A549 (cell line): ENCODE results near the gene CKLF. TPM values are rescaled to one million over a fixed set of nuclear protein-coding genes. Genes with fewer than 3 reads are reported as not detected.
A peak's percentile ranks its signal among the peaks of the same experiment; 100 is the strongest.

Source experiments
- ATAC-seq, 2 experiments: fragments of 200-7000 bp in 1 of 2; fragments of >200 bp in 1 of 2; cut with Nextera tagmentation in 1 of 2; cut with Tn5 transposase in 1 of 2; 3 replicates each; pipeline versions ENCODE4 v1.8.0 to v1.9.1; 2018 to 2020; ENCODE audit warnings: mild to moderate bottlenecking in 1 of 2, moderate library complexity in 1 of 2
- CTCF ChIA-PET: fragments of 300-600 bp; sonication (Branson Sonifier 250); formaldehyde crosslinking; extraction: SDS; loops from one replicate; lab custom pipeline; 2021; ENCODE audit warnings: antibody characterized with exemption, inconsistent platforms; lab: Yijun Ruan, JAX
- POLR2A ChIA-PET: fragments of 350-600 bp; formaldehyde crosslinking; extraction: SDS; loops from one replicate; lab custom pipeline; 2021; ENCODE audit warnings: antibody characterized with exemption, inconsistent platforms; lab: Yijun Ruan, JAX
- DNase-seq, 2 experiments: peaks; one replicate each; pipeline versions ENCODE4 v3.0.0 to v3.0.0-alpha.2; 2011 to 2016; ENCODE audit warnings: low read depth in 1 of 2, low spot score in 1 of 2
- FAIRE-seq: peaks from 2 replicates; lab custom pipeline; 2011; peaks lifted over from hg19 to GRCh38; lab: Jason Lieb, UNC
- H3K27ac ChIP-seq, 2 experiments: fragments of >200 bp; sonication (Bioruptor Twin); formaldehyde crosslinking; 3 replicates each; pipeline ENCODE4 v1.5.1; 2016 to 2017
- H3K4me1 ChIP-seq: fragments of >200 bp; sonication (Bioruptor Twin); formaldehyde crosslinking; 3 replicates; pipeline ENCODE4 v1.6.1; 2016
- H3K4me2 ChIP-seq: fragments of >200 bp; sonication (Bioruptor Twin); formaldehyde crosslinking; 3 replicates; pipeline ENCODE4 v1.6.1; 2016
- H3K4me3 ChIP-seq: fragments of >200 bp; sonication (Bioruptor Twin); formaldehyde crosslinking; 3 replicates; pipeline ENCODE4 v1.5.1; 2016
- H3K9me3 ChIP-seq: fragments of >200 bp; sonication (Bioruptor Twin); formaldehyde crosslinking; 3 replicates; pipeline ENCODE4 v1.6.1; 2016
- CTCF ChIP-seq: fragments of >200 bp; sonication (Bioruptor Twin); formaldehyde crosslinking; IDR thresholded peaks from 3 replicates; pipeline ENCODE4 v1.5.1; 2016
- E2F6 ChIP-seq: IDR thresholded peaks from 2 replicates; pipeline ENCODE4 v1.6.1; 2012; ENCODE audit warnings: low read depth, borderline replicate concordance
- EHMT2 ChIP-seq: fragments of 200-600 bp; sonication (generic); IDR thresholded peaks from 2 replicates; pipeline ENCODE4 v1.6.1; 2016; ENCODE audit warnings: antibody characterized with exemption, low read depth, mild to moderate bottlenecking, moderate library complexity
- FOSB ChIP-seq: fragments of 250-450 bp; sonication (Bioruptor Pico); IDR thresholded peaks from 2 replicates; pipeline ENCODE4 v1.5.0; 2020; ENCODE audit warnings: mild to moderate bottlenecking, moderate library complexity
- FOXS1 ChIP-seq: fragments of 250-450 bp; sonication (Bioruptor Pico); IDR thresholded peaks from 2 replicates; pipeline ENCODE4 v1.5.0; 2020; ENCODE audit warnings: mild to moderate bottlenecking, moderate library complexity
- JUNB ChIP-seq: fragments of >200 bp; sonication (Bioruptor Twin); formaldehyde crosslinking; IDR thresholded peaks from 2 replicates; pipeline ENCODE4 v1.6.1; 2016
- MAFK ChIP-seq: fragments of 450-650 bp; IDR thresholded peaks from 2 replicates; pipeline ENCODE4 v1.6.1; 2014; ENCODE audit not compliant: partially characterized antibody
- NFE2L2 ChIP-seq: fragments of 150-350 bp; conservative IDR thresholded peaks from 2 replicates; pipeline ENCODE4 v1.6.1; 2014; ENCODE audit warnings: low read length
- NPAS2 ChIP-seq: fragments of 250-450 bp; sonication (Bioruptor Pico); IDR thresholded peaks from 2 replicates; pipeline ENCODE4 v1.8.0; 2022; ENCODE audit warnings: mild to moderate bottlenecking, moderate library complexity, borderline replicate concordance
- PBX3 ChIP-seq: IDR thresholded peaks from 2 replicates; pipeline ENCODE4 v1.6.1; 2012
- RAD21 ChIP-seq, 2 experiments: fragments of >200 bp in 1 of 2; sonication (Bioruptor Twin) in 1 of 2; formaldehyde crosslinking in 1 of 2; IDR thresholded peaks in 1 of 2; conservative IDR thresholded peaks in 1 of 2; 2 replicates in 1 of 2; 3 replicates in 1 of 2; pipeline ENCODE4 v1.6.1; 2012 to 2018; ENCODE audit warnings: inconsistent platforms in 1 of 2
- REST ChIP-seq: fragments of 200-600 bp; sonication (generic); IDR thresholded peaks from 2 replicates; pipeline ENCODE4 v1.6.1; 2016; ENCODE audit warnings: antibody characterized with exemption, mild to moderate bottlenecking, moderate library complexity
- RFX5 ChIP-seq: fragments of 450-650 bp; IDR thresholded peaks from 2 replicates; pipeline ENCODE4 v1.7.1; 2014; ENCODE audit warnings: antibody characterized with exemption, mild to moderate bottlenecking, moderate library complexity
- RNF2 ChIP-seq: fragments of 200-600 bp; sonication (generic); IDR thresholded peaks from 2 replicates; pipeline ENCODE4 v1.6.1; 2016; ENCODE audit warnings: low read depth, mild to moderate bottlenecking, antibody characterized with exemption, moderate library complexity, borderline replicate concordance
- SMC3 ChIP-seq: fragments of >200 bp; sonication (Bioruptor Twin); formaldehyde crosslinking; IDR thresholded peaks from 3 replicates; pipeline ENCODE4 v1.6.1; 2018; ENCODE audit warnings: inconsistent platforms
- TFCP2L1 ChIP-seq: fragments of 250-450 bp; sonication (Bioruptor Pico); IDR thresholded peaks from 2 replicates; pipeline ENCODE4 v1.5.0; 2021; ENCODE audit warnings: mild to moderate bottlenecking
- ZSCAN20 ChIP-seq: fragments of 250-450 bp; sonication (Bioruptor Pico); IDR thresholded peaks from 2 replicates; pipeline ENCODE4 v1.8.0; 2022; ENCODE audit warnings: mild to moderate bottlenecking, moderate library complexity
- WGBS: methylation state at CpG from one replicate; pipeline ENCODE4 v1.1.6; 2017; ENCODE audit errors: missing lambda C conversion rate; 5-methylcytosine and 5-hydroxymethylcytosine counted together
- polyA plus RNA-seq, 4 experiments: library from polyadenylated mRNA; depleted of rRNA in 3 of 4; stranded (reverse); fragments of >200 nt; fragmentation: RNase III in 1 of 4; extraction: RNeasy Plus Mini Kit Qiagen cat#74134 plus additional on column Dnase treatment in 1 of 4; gene quantifications; 2 replicates in 3 of 4; 3 replicates in 1 of 4; pipeline ENCODE4 v1.2.3, GENCODE V29; 2011 to 2017

Gene CKLF
- polyA plus RNA-seq, 2 of the 4 experiments (the other 2 are of a cell fraction), result 85.1 to 87.0 TPM

- H3K27ac ChIP-seq, result 0 out of 6 replicates have a peak overlapping the region, but pooled peaks of 1 of the 2 experiments have one; percentile 35
- ChIA-PET CTCF (interaction anchor here (0.6 to 2.6 kb wide), 16 partner anchors 8 to 245 kb away, joined by 3 to 11 read pairs (median 3); partner anchors contain the start of gene CMTM3), POLR2A (interaction anchor here (0.6 kb wide), 1 partner anchor 18 kb away, joined by 3 read pairs; no protein-coding TSS in a partner anchor)
- no peak overlapping the region for H3K4me3 ChIP-seq
- H3K9me3 ChIP-seq, result no peaks in the 10 kb centered on the region
- DNase-seq, result peak; percentile 42 to 68
- no peak for FAIRE-seq
- 92% methylated on average over 8 of the region's 8 CpGs for WGBS
- TF ChIP-seq CTCF (peak; percentile 49), RNF2 (no peak), FOXS1 (CRISPR knock-in tag) (no peak), RAD21 (conservative IDR thresholded peaks at IDR 0.05 in 1 of 2, IDR thresholded peaks at IDR 0.05 in 1 of 2) (peak; percentile 65 to 82), PBX3 (no peak), SMC3 (peak; percentile 59), NFE2L2 (no peak)
- H3K4me1 ChIP-seq, result no peaks in the 10 kb centered on the region
- no peak overlapping the region for H3K4me2 ChIP-seq
- peak; percentile 89 to 95; a peak in 5 of 6 replicates for ATAC-seq
Measured at GRCh38 chr16:66588981-66589713, 36.8 kb downstream of the CKLF start.

GRCh38 chr16:66590322-66590721 lies 37.9 kb downstream of the CKLF start:
- no peak overlapping the region for H3K4me2 ChIP-seq
- no peak overlapping the region for H3K27ac ChIP-seq
- TF ChIP-seq MAFK, result no peak
- TF ChIP-seq RFX5, result no peak
- TF ChIP-seq FOSB (CRISPR knock-in tag), result no peak
- no peak for TF ChIP-seq JUNB
- no peak for TF ChIP-seq E2F6
- no peak for TF ChIP-seq ZSCAN20 (CRISPR knock-in tag)
- TF ChIP-seq EHMT2, result no peak
- no peak for TF ChIP-seq SMC3
- TF ChIP-seq REST, result no peak
- no peak for TF ChIP-seq NPAS2 (CRISPR knock-in tag)
- no peak for TF ChIP-seq TFCP2L1 (CRISPR knock-in tag)
- 83% methylated on average over 8 of the region's 8 CpGs for WGBS
- no peaks in the 10 kb centered on the region for H3K4me1 ChIP-seq
- DNase-seq (no peak), FAIRE-seq (no peak), ATAC-seq (no peak)
- CTCF ChIA-PET, result interaction anchor here (0.9 to 2.6 kb wide), 6 partner anchors 10 to 183 kb away, joined by 3 to 11 read pairs (median 6); partner anchors contain the start of gene CMTM3
- H3K4me3 ChIP-seq, result no peak overlapping the region
- POLR2A ChIA-PET, result interaction anchor here (0.6 kb wide), 1 partner anchor 82 kb away, joined by 6 read pairs; no protein-coding TSS in a partner anchor
- H3K9me3 ChIP-seq, result no peaks in the 10 kb centered on the region
